ENCODE measurements around the gene CDC42BPG. TPM values are rescaled to one million over a fixed set of nuclear protein-coding genes. Genes with fewer than 3 reads are reported as not detected.

CDC42BPG gene
- total and polyA plus RNA-seq, 11 donors = 0.12 to 0.50 (median 0.20) TPM; not detected in 1

DNA sequence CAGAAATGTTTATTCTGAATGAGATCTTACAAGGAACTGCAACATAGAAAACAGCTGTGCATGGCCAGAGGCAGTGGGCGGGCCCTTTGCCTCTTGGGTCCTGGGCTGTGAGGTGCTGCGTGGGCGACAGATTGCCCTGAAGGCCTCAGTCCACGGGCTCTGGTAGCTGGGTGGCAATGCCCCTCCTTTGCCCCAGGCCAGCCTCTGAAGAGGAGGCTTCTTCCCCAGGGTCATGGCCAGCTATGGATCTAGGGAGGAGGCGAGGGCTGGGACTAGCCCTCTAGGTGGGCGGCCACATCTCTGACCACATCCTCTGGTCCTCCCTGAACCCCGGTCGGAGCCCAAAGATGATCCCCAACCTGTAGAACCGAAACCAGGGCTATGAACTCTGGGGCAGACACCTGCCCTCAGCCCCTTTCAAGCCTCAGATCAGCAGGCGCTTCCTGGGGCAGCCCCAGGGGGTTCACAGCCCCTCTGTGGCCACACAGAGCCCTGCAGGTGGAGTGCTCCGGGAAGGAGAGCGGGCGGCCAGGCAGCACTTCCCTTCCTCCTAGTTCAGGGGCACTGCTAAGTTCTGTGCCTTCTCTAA lies 6.6 kb upstream of the CDC42BPG start:
- Histone ChIP-seq H3K4me1 (peaks cover 24 to 92% (median 81%) of the 10 kb centered on the region in 12 donors), H3K27me3 (no peaks in the 10 kb centered on the region), H3K9me3 (no peaks in the 10 kb centered on the region), H3K36me3 (peaks cover 0 to 39% (median 18%) of the 10 kb centered on the region in 9 donors), H3K27ac (peak overlapping the region; percentile 34 to 92 (median 82)), H3K4me3 (no peak overlapping the region)
- DNase-seq = no peak
- TF ChIP-seq, protein P1, sequence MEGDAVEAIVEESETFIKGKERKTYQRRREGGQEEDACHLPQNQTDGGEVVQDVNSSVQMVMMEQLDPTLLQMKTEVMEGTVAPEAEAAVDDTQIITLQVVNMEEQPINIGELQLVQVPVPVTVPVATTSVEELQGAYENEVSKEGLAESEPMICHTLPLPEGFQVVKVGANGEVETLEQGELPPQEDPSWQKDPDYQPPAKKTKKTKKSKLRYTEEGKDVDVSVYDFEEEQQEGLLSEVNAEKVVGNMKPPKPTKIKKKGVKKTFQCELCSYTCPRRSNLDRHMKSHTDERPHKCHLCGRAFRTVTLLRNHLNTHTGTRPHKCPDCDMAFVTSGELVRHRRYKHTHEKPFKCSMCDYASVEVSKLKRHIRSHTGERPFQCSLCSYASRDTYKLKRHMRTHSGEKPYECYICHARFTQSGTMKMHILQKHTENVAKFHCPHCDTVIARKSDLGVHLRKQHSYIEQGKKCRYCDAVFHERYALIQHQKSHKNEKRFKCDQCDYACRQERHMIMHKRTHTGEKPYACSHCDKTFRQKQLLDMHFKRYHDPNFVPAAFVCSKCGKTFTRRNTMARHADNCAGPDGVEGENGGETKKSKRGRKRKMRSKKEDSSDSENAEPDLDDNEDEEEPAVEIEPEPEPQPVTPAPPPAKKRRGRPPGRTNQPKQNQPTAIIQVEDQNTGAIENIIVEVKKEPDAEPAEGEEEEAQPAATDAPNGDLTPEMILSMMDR (IDR thresholded peaks at IDR 0.05) = no peak
- no peak for TF ChIP-seq POLR2A (IDR thresholded peaks at IDR 0.05)
- 44 to 55% (median 54%) methylated on average over 12 to 13 of the region's 13 CpGs for WGBS, 4 donors
- no peak for ATAC-seq
- intact Hi-C loops (cut with DNase I) = loop anchor here in 1 of 10 donors (10.0 kb wide), 1 partner anchor 264 kb away; the partner anchor contains the start of genes TM7SF2 and ZNHIT2

DNA sequence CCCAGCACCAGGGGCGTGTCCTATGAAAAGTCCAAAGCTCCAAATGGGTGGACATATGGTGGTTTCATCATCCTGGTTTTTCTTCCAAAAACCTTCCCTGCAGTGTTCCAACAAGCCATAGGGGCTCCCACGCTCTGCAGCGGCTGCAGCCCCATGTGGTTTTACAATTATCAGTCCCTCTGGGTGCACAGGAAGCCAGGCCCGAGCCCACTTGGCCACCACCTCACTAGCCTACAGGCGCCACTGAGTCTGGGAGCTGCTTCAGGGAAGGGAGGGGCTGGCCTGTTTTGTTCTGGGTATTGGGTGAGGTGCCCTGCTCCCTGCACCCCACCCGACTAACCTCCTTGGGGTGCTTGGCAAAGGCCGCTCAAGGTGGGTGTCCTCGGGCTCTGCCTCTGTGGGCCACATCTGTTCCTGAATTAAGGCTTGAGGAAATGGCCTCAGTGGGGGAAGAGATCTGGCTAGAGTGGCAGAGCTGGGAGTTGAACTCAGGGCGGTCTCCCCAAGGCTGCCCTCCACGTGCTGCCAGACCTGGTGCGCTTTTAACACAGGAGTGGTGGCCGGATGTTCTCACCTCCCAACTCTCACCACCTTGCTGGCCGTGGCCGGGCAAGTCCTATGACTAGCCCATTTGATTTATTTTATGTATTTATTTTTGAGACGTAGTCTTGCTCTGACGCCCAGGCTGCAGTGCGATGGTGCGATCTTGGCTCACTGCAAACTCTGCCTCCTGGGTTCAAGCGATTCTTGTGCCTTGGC lies 5.3 kb upstream of the CDC42BPG start:
- H3K27me3 ChIP-seq = no peaks in the 10 kb centered on the region
- intact Hi-C loops (cut with DNase I) = loop anchor here (2.0 to 10.0 kb wide), 8 partner anchors 19 to 268 kb away; partner anchors contain the start of genes ARL2 (in 5 of the 10), ZNHIT2 (in 4 of the 10), BATF2 (in 3 of the 10) and TM7SF2 (in 3 of the 10)
- DNase-seq (peak in 4 of 5 donors; percentile 73 to 83 (median 79)), ATAC-seq (peak; percentile 47 to 66 (median 48))
- H3K36me3 ChIP-seq = peaks cover 0 to 31% (median 17%) of the 10 kb centered on the region in 9 donors
- no peak for TF ChIP-seq POLR2A (IDR thresholded peaks at IDR 0.05)
- TF ChIP-seq, protein P1 (IDR thresholded peaks at IDR 0.05) = peak in 10 of 12 donors; percentile 15 to 46 (median 22)
- H3K27ac ChIP-seq = peak overlapping the region; percentile 52 to 92 (median 82)
- no peak overlapping the region for H3K4me3 ChIP-seq
- 58 to 65% (median 63%) methylated on average over 16 to 19 of the region's 19 CpGs for WGBS, 4 donors
- peaks cover 14 to 81% (median 71%) of the 10 kb centered on the region in 12 donors for H3K4me1 ChIP-seq
- no peaks in the 10 kb centered on the region for H3K9me3 ChIP-seq

DNA sequence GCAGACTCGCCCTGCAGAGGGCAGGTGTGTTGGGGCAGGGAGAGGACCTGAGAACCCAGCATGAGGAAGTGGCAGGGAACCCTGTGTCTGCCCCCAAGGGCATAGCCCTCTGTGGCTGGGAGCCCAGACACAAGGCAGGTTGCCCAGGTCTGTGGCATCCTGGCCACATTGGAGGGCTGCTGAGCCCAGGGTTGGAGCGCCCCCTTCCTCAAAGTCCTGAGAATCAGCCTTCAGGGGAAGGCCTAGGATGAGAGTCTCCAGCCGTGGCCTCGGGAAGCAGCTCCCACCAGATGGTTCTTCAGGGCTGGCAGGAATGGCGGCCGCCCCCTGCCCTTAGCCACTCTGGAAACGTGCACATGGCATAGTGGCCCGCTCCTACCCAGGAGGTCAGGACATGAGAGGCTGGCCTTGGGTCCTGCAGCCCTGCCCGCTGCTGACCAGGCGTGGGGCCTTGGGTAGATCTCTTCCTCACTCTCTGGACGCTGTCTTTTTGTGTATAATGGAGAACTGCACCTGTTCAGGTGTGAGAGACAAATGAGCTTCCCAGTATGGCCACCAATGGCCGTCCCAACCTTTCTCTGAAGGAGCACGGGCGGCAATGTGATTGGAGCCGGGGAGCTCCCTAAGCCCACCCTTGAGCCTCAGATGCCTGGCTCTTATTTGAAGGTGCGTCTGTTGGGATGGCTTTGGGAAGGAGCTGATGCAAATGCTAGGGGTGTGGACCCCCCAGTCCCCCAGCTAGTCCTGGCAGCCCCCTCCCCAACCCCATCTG lies 4.6 kb upstream of the CDC42BPG start:
- intact Hi-C loops (cut with DNase I) = loop anchor here (2.0 to 10.0 kb wide), 8 partner anchors 20 to 268 kb away; partner anchors contain the start of genes ARL2 (in 5 of the 10), BATF2 (in 3 of the 10), ZNHIT2 (in 3 of the 10) and TM7SF2 (in 2 of the 10)
- DNase-seq (no peak), ATAC-seq (no peak)
- 78 to 82% (median 78%) methylated on average over 12 to 16 of the region's 16 CpGs for WGBS, 4 donors
- H3K27me3 ChIP-seq = peaks cover 0 to 4% (median 0%) of the 10 kb centered on the region in 9 donors
- peak overlapping the region; percentile 49 to 91 (median 80) for H3K27ac ChIP-seq
- TF ChIP-seq, protein P1 (IDR thresholded peaks at IDR 0.05) = no peak
- TF ChIP-seq POLR2A (IDR thresholded peaks at IDR 0.05) = no peak
- H3K36me3 ChIP-seq = peaks cover 0 to 24% (median 9%) of the 10 kb centered on the region in 9 donors
- no peak overlapping the region for H3K4me3 ChIP-seq
- no peaks in the 10 kb centered on the region for H3K9me3 ChIP-seq
- peaks cover 9 to 79% (median 67%) of the 10 kb centered on the region in 12 donors for H3K4me1 ChIP-seq

Data from heart left ventricle (tissue), 16 donors.